Measurements from ENCODE around the gene CELF2.

The CELF2 gene

GRCh38 chr10:11192304-11193000, 174.8 kb downstream of the CELF2 start (continued):
- TF ChIP-seq CTCF (tag by site-specific recombination; IDR thresholded peaks at IDR 0.05), result no peak
- TF ChIP-seq ZNF530 (tag by site-specific recombination; IDR thresholded peaks at IDR 0.05; ENCODE audit: low read depth), result no peak
- TF ChIP-seq ZNF148 (tag by site-specific recombination; IDR thresholded peaks at IDR 0.05; ENCODE audit: borderline replicate concordance), result no peak
- TF ChIP-seq ZIC2 (tag by site-specific recombination; IDR thresholded peaks at IDR 0.05), result no peak
- no peak for TF ChIP-seq MEIS1 (CRISPR knock-in tag; IDR thresholded peaks at IDR 0.05; ENCODE audit: borderline replicate concordance)
- TF ChIP-seq ZNF580 (tag by site-specific recombination; IDR thresholded peaks at IDR 0.05), result no peak
- no peak for TF ChIP-seq ZNF488 (tag by site-specific recombination; IDR thresholded peaks at IDR 0.05)
- no peak for TF ChIP-seq ZNF660 (tag by site-specific recombination; IDR thresholded peaks at IDR 0.05)
- no peak for TF ChIP-seq ZNF623 (tag by site-specific recombination; IDR thresholded peaks at IDR 0.05)

- POLR2A ChIA-PET, result no interaction called here
- H3K4me3 ChIP-seq (ENCODE audit: low read depth, low read length), result no peak overlapping the region
- H3K9me3 ChIP-seq (ENCODE audit: control insufficient read depth, insufficient read depth, low read depth, low read length), result no peaks in the 10 kb centered on the region
- no peak overlapping the region for H3K27ac ChIP-seq (ENCODE audit: extremely low read depth, low read depth, low read length)
- H3K36me3 ChIP-seq (ENCODE audit: control insufficient read depth in 2 of 2, insufficient read depth in 1 of 2, low read length in 2 of 2), result no peaks in the 10 kb centered on the region
- CTCF ChIA-PET, result interaction anchor here (1.4 kb wide), 1 partner anchor 9 kb away, joined by 4 read pairs; no protein-coding TSS in a partner anchor
- H3K4me1 ChIP-seq (ENCODE audit: control insufficient read depth, insufficient read depth, low read length), result peaks cover 21% of the 10 kb centered on the region
- TF ChIP-seq INSM2 (tag by site-specific recombination; IDR thresholded peaks at IDR 0.05) (no peak), ZNF138 (tag by site-specific recombination; IDR thresholded peaks at IDR 0.05; ENCODE audit: borderline replicate concordance) (no peak), HOXC10 (CRISPR knock-in tag; IDR thresholded peaks at IDR 0.05) (no peak), ZNF843 (tag by site-specific recombination; IDR thresholded peaks at IDR 0.05) (no peak), PRDM10 (tag by site-specific recombination; IDR thresholded peaks at IDR 0.05) (no peak), ZNF501 (tag by site-specific recombination; IDR thresholded peaks at IDR 0.05) (no peak), ZFP3 (tag by site-specific recombination; IDR thresholded peaks at IDR 0.05; ENCODE audit: low read depth) (no peak), ZNF155 (tag by site-specific recombination; IDR thresholded peaks at IDR 0.05) (no peak), PRDM6 (tag by site-specific recombination; IDR thresholded peaks at IDR 0.05) (no peak), ZNF561 (tag by site-specific recombination; IDR thresholded peaks at IDR 0.05; ENCODE audit: borderline replicate concordance) (no peak), ZNF777 (tag by site-specific recombination; IDR thresholded peaks at IDR 0.05; ENCODE audit: borderline replicate concordance) (no peak), RBAK (tag by site-specific recombination; IDR thresholded peaks at IDR 0.05) (no peak), ZNF391 (tag by site-specific recombination; IDR thresholded peaks at IDR 0.05; ENCODE audit: borderline replicate concordance, low read depth) (no peak), ZNF548 (tag by site-specific recombination; IDR thresholded peaks at IDR 0.05) (no peak)
Observed at GRCh38 chr10:11193001-11193551, 175.4 kb downstream of the CELF2 start.
